Stimulated activated CD8-positive, alpha-beta memory T cell treated with anti-CD3 and anti-CD28 coated beads, Interleukin-15, amount 100 ng/mL, for 1 hour (primary cell): ENCODE results near the gene CRIM1.

Experiments
- DNase-seq: peaks from one replicate; pipeline ENCODE4 v3.0.0-alpha.2; 2020; ENCODE audit warnings: low read depth

CRIM1 gene

DNA sequence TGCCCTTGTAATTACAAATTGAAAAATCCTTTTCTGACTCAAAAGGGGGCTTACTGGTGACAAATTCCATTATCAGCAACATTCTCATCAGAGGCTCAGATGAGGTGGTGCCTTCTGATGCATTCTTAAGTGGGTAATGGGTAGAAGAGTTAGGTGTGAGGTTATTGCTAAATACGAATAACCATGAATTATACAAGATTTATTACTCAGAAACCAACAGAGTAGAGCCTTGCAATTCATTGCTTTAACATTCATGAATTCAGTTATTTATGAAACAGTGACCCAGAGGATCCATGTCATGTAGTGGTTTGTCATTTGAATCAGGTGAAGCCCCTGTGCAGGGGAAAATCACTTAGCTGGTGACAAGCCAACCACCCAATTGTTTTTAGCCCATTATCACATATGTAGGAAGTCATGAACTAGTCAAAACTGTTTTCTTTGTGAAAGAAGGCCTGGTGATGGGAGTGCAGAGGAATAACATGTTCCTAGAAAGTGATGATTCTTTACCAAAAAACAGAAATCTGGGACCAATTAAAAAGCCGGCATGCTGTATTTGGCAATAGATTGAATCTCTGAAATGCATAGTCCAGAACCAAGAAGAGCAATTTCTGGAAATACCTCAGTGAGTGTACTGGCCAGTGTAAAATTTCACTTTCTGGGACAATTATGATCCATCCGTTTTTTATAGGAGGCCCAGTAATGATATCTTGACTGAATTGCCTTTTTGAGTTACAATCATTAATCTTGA is 70.2 kb downstream of the CRIM1 start:
- DNase-seq, result no peak

DNA sequence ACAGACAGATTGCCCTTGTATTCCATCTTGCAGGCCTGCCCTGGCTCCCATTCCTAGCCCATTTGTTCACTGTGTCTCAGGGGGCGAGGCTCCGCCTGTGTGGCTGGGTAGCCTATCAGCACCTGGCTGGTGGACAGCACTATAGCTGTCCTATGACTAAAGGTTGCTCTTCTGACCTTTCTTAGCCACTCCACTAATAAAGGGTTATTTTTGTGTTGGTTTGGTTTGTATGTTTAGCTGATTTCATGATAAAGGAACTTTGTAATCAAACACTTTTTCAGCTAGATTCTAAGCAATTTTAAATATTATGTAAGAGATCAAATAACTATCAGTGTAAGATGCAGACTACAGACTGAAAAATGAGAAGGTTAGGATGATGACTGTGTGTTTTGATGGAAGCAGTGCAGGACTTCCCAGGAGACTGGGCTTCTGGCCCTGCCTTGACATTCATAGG is 72.2 kb downstream of the CRIM1 start:
- DNase-seq, result no peak

DNA sequence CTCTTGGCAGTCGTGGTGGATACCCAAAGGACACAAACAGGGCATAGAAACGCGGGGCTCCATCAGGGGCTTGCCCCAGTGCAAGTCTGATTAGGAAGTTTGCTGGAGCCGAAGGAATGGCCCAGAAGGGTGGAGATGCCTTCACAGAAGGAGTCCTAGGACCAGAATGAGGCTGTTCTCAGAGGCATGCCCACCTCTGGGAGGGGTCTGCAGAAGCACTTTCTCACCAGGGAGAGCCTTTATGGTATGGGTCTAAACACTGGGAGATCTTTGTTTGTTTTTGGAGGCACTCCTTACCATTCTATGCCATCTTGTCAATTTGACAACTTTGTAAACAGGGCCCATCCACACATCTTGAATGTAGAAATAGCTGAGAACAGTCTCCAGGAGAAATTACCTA is 75.0 kb downstream of the CRIM1 start:
- no peak for DNase-seq

DNA sequence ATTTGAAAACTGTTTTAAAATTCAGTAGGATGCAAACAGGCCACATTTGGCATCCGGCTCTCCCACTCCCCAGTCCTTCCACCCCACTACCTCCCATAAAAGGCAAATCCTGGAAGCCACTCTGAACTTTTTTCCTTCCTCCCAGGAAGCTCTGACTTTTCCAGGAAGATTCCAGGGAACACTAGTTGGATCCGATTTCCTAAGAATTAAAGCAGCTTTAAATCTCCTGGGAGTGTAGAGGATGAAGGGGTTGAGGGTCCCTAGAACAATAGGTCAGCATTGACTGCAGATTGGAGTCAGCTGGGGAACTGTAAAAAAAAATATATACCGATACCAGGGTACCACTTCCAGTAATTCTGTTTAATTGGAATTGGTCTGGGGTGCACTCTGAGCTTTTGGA is 76.9 kb downstream of the CRIM1 start:
- DNase-seq, result no peak

DNA sequence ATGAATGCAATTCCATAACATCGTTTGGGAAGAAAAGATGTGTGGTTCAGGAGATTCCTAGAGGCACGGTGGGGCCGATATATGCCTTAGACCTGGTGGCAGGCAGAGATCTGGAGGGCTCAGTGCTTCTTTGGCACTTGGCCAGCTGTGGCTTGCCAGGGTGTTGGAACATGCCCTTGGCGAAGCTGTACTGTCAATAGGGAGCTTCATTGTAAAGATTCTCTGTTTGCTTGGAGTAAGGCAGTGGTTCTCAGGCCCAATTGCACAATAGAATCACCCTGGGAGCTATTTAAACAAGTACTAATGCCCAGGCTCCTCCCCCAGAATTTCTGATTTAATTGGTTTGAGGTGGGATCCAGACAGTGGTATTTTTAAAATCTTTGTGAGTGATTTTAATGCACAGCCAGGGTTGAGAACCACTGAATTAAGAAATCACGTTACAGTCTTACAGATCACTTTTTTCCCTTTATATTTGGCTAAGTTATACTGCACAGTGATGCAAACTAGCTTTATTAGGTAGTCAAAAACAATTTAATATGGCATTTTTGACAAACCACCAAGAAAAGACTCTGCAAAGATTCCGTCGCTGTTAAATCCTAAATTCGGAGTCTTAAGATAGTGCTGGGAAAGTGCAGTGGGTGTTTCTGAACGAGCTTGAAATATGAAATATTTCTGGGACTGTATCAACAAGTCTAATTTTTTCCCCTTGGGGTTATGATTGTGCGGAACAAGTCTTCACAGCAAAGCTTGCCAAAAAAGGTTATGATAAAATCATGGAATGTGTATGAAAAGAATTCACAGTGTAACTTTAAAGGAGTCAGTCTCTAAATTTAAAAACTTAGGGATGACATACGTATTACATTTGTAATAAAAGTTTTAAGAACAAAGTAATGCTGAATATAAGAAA is 78.0 kb downstream of the CRIM1 start:
- no peak for DNase-seq

DNA sequence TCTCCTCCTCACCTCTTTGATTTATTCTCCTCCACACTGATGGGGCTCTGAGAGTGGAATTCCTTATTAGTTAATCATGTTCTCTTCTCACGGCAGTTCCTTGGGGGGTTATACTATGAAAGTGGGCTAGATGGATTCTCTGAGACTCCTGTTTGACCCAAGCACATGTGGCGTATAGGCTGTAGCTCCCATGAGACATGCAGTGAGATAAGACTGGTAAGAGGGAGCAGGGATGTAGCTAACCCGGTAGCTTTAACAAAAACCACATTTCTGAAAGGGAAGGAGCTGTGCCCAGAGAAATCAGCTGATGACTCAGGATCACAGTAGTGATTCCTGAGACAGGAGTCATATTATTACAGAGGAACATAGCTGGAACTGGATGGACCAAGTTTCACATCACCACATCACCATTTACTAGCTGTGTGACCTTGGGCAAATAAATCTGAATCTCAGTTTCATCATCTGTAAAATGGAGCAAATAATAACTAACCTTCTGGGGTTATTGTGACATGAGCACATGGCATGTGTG is 82.9 kb downstream of the CRIM1 start:
- DNase-seq, result no peak

DNA sequence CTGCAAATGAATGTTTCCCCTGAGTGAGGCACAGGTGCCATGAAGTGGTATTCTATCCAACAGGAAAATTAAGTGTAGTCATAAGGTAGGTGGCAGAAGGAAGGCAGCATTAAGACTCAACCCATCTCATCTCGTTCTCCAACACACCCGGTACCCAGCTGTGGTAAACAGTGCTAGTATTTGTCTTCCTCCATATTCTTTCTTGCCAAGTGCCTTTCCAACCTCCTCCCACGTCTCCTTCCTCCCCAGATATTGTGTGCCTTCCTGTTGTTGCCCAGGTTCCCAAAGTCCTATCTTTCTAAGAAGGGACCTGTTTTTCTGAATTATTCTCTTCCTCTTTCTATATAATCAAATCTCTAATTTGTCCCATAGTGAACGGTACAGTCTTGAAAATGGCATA is 83.5 kb downstream of the CRIM1 start:
- no peak for DNase-seq

DNA sequence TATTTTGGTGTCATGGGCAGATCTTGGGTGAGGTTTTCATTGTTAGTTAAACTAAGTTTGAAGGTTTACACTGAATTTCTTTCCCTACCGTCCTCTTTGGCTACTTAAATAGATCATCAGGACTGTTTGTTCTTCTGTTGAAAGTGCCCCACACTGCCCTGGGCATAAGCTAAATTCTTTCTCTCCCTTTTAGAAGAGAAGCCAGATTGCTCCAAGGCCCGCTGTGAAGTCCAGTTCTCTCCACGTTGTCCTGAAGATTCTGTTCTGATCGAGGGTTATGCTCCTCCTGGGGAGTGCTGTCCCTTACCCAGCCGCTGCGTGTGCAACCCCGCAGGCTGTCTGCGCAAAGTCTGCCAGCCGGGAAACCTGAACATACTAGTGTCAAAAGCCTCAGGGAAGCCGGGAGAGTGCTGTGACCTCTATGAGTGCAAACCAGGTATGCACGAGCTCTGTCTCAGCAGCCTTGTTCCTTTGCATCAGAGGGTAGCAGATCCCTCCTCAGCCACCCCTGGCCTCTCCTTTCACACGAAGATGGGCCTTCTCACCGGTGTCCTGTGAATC is 85.6 kb downstream of the CRIM1 start:
- no peak for DNase-seq

DNA sequence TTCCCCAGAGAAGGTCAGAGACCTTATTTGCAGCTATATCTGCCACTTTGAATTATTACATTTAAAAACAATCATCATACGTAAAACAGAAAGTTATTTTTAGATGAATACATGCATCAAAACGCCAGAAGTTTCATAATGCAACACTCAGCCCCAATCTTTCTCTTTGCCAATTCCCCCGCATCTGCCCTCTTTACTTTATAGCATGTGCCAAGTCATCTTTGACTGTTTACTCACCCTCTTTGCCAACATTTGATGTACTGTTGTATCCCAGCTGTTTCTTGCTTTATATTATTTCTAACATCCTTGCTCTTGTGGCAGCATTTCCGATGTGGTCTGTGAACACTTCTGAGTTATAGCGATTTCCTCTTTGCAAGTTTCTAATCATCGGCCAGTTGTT is 86.2 kb downstream of the CRIM1 start:
- no peak for DNase-seq

DNA sequence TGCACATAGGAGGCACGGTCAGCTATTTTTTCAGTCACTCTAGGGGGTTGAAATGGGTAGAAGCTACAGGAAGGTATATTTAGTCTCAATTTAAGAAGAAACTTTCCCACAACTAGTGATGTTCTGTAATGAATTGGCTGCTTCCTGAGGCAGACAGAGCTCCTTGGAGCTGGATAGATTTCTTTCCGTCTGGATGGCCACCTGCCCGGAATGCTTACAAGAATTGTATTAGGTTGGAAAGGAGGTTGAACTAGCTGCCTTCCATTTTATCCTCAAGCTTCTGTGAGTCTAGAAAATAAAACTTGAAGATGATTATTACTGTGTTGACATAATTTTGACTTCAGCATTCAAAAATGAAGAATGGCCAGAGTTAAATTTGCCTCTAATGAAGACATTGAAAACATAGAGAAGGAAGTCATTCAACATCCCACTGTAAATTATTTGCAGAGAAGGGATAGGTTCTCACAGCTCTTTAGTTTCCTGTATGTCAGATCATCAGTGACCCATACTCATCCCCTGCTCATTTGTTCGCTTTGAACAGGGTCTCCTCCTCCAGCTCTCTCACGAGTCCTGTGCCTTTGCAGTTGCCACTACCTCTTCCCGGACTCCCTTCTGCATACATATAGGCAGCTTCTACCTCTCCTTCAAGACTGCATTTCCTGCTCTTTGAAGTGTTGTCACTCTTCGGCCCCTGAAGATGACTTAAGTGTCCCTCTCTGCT is 88.8 kb downstream of the CRIM1 start:
- no peak for DNase-seq

DNA sequence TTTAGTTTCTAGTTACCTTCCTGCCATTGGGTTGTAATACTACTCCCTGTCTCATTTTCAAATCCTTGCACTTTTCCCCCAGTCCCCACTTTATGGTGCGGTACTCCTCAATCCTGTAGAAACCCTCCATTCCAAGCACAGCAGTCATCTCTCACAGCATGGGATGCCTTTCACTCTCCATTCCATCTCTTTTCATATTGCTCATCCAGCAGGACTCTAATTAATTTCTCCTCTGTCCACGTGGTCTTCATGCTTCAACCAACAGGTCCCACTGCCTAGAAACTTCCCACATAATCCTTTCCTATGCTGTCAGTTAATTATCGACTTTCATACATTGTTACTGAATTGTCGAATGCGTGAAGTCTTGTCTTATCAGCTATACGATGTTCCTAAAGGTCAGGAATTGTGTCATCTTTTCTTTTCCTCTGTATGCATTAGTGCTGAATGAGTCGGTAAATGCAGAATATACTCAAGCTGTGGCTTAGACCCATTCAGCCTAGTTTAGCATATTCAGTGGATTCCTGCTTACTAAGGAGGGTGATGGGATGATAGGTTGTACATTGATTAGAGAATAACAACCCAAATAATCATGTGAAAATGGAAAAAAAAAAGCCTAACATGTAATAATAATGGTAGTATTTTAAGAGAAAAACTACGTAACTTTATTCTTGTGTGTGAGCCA is 89.7 kb downstream of the CRIM1 start:
- no peak for DNase-seq

DNA sequence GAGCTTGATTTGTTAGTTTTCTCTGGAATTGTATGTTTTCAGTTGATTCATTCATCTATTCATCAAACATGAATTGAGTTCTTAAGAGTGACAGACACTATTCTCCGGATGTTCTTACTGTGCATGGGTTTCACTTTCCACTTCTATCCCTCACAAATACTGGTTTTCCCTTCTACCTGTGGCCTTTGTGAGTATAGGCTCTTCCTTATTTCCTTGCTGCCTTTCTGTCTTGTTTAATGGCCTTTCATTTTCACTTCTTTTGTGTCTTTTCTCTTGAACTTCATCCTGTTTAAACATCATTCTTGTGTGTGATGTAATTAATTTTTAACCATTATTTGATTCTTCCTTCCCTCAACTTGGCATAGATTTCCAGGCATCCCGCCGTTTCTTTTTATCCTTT is 90.7 kb downstream of the CRIM1 start:
- no peak for DNase-seq

DNA sequence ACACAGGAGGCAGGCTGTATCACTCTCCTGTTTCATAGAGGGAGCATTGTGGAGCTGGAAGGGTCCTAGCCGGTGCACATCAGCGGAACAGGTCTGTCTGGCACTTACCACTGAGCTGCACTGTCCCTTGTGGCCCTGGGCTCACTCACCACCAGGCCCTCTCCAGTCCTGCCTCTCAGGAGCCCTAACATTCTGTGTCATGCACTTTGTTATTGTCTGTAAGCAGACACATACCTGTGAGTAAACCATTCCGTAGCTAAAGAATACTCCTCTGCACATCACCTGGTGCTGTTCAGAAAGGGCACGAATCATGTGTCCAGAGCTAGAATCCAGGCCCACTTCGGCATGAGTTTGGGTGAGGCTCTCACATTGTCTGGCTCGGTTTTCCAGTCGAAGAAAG is 93.6 kb downstream of the CRIM1 start:
- DNase-seq, result no peak

DNA sequence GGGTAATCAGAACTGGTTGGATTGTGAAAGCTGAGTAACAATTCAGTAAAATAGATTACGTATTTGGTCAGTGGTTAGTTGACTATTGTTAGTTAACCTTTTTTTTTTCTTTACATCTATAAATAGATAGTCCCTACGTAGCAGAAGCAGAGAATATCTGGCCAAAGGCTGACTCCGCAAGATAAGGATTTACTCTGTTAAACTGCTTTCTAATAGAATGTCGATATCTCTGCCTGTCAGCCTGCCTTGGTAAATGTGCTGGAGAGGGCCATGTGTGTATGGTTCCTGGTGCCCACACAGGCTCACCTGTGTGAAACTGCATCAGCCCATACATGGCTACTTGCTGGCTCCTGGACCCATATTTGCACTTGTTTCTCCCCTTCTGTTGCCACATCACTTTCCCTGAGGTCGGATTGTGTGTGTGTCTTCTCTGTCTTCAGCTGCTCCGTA is 94.4 kb downstream of the CRIM1 start:
- DNase-seq, result no peak

DNA sequence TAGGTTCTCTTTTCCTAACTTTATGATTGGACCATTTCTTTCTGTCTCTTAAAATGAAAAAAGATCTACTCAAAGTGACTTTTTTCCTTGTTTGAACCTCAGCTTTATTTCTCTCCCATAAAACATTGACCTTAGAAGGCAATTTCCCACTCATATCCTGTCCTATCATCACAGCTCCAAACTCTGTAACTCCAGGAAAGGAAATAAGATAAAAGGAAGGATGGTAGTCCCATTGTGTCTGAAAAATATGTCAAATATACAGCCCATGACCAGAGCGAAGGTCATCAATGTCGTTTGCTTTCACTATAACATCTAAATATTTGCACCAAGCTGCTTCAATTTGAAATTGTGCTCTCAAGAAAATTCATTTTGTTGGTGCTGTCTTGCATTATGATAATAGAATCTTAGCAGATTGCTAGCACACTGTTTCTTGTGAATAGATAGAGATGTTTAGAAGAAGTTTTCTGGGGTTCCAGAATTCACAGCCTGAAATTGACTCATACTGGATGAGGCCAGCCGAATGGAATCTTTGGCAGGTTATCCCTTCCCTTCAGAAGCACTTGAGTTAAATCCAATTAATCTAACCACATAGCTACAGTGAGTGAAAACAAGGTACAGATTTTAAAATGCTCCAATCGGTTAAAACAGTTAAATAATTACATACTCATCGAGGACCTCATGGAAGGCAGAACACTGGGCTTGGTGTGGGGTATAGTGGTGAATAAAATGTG is 95.1 kb downstream of the CRIM1 start:
- DNase-seq, result no peak

DNA sequence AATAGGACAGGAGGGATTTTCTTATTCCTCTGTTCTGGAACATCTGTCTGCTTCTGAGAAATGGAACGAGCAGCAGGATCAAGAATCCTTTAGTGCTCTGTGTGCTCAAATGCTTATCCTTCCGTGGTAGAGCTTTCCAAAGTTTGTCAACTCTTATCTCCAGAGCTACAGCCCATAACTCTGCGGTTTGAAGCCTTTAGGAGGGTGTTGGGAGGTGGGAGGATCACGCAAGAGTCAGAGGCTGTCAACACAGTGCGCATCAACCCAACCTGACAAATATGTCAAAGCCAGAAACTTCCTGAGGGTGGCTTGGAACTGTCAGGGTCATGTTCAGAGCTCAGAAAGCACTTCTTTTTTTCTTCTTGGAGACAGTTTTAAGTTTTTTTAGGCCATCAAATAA is 95.9 kb downstream of the CRIM1 start:
- DNase-seq, result no peak

DNA sequence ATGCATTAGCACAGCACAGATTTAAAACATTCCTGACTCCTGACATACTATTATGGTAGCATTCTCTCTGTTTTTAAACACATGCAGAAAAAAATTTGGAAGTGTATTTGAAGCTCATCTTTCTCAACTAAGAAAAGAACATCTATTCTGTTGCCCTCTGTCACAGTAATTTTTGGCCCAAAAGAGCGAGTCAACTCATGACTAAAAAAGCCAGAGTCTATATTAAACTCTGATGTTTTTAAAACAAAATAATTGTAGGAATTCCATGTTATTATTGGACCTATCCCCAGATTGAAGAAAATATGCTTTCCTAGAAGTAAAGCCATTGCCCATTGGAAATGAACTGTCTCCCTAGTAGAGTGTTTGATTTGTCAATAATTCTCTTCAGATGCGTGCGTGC is 96.7 kb downstream of the CRIM1 start:
- DNase-seq, result no peak

DNA sequence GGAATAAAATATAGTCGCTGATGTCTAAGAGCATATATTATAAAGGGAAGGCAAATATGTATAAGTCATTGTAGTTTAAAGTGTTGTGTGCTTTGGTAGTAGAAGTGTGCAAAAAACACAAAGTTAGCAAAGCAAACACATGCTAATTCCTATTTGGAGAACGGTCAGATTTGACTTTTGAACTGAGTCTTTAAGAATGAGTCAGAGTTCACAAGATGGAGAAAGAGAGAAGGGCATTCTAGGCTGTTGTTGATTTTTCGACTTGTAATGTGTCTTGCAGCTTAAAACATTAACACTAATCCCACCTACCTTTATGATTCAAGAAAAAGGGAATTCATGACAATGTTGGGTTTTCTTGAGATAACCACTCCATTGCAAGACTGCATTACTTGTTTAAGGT is 98.1 kb downstream of the CRIM1 start:
- DNase-seq, result no peak

DNA sequence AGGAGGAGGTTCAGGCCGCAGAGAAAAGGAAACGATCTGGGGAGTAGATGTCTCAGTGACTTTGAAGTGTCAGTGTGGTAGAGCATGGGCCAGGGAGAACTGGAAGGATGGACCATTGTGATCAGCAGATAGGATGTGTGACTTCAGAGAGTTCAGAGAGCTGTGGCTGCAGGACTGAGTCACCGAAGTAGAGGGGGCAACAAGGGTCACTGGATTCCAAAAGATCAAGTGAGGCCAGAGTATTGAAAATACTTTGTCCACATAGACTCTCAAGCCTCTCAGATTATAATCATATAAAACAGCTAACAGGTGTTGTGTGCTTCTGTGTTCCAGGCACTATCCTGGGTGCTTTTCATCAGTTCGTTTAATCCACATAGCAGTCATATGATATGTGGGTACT is 99.4 kb downstream of the CRIM1 start:
- DNase-seq, result no peak

DNA sequence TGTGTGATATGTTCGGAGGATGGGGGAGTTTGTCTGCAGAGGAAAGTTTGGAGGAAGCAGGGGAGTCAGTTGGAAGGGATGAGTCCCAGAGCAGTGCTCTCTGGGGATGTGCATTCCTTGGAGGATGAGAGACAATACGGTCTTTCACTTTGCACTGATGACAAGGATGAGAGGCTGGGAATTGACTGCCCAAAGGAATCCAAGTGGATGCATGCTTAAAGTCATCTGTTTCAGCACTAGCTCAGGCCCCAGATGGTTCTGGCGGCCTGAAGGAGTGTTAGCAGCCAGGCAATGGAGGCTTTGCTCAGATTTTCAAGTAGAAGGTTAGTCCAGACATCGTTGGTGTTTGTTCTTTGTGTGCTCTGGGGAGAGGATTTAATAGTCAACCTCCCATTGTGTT is 100.2 kb downstream of the CRIM1 start:
- no peak for DNase-seq
